Measurements from ENCODE around the gene SLC22A7. TPM values are rescaled to one million over a fixed set of nuclear protein-coding genes. Genes with fewer than 3 reads are reported as not detected.

The SLC22A7 gene
- total and polyA plus RNA-seq, 3 donors from 2014 or later = not detected

DNA sequence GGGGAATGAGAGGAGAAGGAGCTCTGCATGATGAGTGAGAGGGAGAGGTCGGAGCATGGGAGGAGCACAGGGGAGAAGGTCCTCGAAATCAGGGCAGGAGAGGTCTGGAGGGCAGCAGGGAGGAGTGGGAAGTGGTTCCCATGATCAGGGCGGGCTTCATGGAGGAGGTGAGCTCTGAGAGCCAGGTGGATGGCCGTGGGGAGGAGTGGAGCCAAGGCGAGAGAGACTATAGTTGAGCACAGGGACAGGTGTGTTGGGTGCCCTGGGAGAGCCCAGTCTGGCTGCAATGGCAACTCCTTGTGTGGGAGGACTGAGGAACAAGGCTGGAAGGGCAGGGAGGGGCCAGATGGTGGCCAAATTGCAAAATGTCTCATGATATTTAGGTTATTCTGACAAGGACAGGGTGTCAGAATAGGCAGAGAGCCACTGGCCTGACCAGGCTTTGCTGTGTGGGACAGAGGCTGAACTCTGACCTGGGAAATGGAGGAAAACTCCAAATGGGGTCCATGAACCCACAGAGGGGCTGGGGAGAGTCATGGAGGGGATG lies 33.4 kb upstream of the SLC22A7 start:
- Histone ChIP-seq H3K27ac (no peak overlapping the region), H3K9me3 (no peaks in the 10 kb centered on the region), H3K4me1 (peaks cover 22% of the 10 kb centered on the region), H3K27me3 (no peaks in the 10 kb centered on the region), H3K4me3 (no peak overlapping the region), H3K36me3 (ENCODE audit: low read depth, missing control alignments) (no peaks in the 10 kb centered on the region)
- intact Hi-C loops (cut with DNase I; ENCODE audit: low total_unique reads) = no loop called here
- 87 to 92% methylated on average over 5 of the region's 5 CpGs for WGBS, 2 donors
- DNase-seq = no peak
- TF ChIP-seq POLR2A (IDR thresholded peaks at IDR 0.05) = no peak
- TF ChIP-seq, protein P1, sequence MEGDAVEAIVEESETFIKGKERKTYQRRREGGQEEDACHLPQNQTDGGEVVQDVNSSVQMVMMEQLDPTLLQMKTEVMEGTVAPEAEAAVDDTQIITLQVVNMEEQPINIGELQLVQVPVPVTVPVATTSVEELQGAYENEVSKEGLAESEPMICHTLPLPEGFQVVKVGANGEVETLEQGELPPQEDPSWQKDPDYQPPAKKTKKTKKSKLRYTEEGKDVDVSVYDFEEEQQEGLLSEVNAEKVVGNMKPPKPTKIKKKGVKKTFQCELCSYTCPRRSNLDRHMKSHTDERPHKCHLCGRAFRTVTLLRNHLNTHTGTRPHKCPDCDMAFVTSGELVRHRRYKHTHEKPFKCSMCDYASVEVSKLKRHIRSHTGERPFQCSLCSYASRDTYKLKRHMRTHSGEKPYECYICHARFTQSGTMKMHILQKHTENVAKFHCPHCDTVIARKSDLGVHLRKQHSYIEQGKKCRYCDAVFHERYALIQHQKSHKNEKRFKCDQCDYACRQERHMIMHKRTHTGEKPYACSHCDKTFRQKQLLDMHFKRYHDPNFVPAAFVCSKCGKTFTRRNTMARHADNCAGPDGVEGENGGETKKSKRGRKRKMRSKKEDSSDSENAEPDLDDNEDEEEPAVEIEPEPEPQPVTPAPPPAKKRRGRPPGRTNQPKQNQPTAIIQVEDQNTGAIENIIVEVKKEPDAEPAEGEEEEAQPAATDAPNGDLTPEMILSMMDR (IDR thresholded peaks at IDR 0.05) = no peak

DNA sequence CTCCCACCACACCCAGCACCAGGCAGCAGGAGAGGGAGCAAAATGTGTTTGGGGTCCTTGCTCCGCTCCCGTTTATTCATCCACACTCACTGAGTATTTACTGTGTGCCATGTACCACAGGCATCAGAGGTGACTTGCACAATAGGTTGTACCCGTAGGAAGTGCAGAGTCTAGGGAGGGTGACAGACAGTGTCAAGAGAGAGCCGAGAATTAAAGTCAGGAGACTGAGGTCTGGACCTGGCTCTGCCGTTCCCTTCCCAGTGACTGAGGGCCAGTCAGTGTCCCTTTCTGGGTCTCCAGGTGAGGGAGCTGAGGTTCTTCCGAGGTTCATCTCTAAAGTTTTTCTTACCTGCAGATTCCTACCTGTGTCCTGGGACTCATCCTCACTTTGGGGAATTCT lies 32.5 kb upstream of the SLC22A7 start:
- 94 to 96% methylated on average over 6 of the region's 6 CpGs for WGBS, 2 donors
- intact Hi-C loops (cut with DNase I; ENCODE audit: low total_unique reads) = no loop called here
- Histone ChIP-seq H3K4me1 (peaks cover 22% of the 10 kb centered on the region), H3K27me3 (no peaks in the 10 kb centered on the region), H3K4me3 (no peak overlapping the region), H3K9me3 (no peaks in the 10 kb centered on the region), H3K36me3 (ENCODE audit: low read depth, missing control alignments) (no peaks in the 10 kb centered on the region), H3K27ac (no peak overlapping the region)
- no peak for DNase-seq
- TF ChIP-seq POLR2A (IDR thresholded peaks at IDR 0.05) = no peak
- TF ChIP-seq, protein P1 (IDR thresholded peaks at IDR 0.05) = no peak

DNA sequence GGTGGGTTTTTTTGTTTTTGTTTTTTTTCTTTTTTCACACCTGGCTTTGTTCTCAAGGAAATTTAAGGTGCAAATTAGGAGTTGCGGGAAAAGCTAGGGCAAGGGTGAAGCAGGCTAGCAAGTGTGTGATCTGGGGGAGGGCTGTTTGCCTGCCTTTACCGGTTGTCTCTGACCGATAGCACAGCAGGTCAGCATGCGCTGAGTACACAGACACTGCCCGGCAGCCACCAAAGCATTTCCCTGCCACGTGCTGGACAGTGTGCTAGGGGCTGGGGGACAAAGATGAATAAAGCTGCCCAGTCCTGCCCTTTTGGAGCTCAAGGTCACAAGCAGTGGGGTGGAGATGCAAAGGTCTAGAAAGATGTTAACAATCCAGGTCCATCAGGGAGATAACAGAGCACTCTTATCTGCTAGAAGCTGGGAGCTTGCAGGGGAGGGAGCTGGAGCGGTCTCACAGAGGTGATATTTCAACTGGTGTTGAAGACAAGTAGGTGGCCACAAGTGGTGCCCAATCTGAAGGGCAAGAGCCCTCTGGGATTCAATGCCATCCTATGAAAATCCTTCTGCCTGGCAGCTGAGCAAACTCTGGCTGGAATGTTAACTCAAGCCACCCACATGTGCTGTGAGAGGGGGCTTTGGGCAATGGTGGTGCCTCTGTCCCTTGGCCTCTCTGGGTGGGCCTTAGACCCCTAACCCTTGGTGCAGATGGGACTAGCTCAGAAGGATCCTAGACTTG lies 30.3 kb upstream of the SLC22A7 start:
- H3K4me3 ChIP-seq = no peak overlapping the region
- H3K36me3 ChIP-seq (ENCODE audit: low read depth, missing control alignments) = no peaks in the 10 kb centered on the region
- DNase-seq = peak; percentile 72
- WGBS, 2 donors = 42 to 71% methylated on average over 7 of the region's 7 CpGs
- intact Hi-C loops (cut with DNase I; ENCODE audit: low total_unique reads) = no loop called here
- H3K9me3 ChIP-seq = no peaks in the 10 kb centered on the region
- H3K27ac ChIP-seq = peak overlapping the region in 1 of 2 donors; percentile 8
- H3K4me1 ChIP-seq = peaks cover 22% of the 10 kb centered on the region
- TF ChIP-seq POLR2A (IDR thresholded peaks at IDR 0.05) = no peak
- H3K27me3 ChIP-seq = no peaks in the 10 kb centered on the region

DNA sequence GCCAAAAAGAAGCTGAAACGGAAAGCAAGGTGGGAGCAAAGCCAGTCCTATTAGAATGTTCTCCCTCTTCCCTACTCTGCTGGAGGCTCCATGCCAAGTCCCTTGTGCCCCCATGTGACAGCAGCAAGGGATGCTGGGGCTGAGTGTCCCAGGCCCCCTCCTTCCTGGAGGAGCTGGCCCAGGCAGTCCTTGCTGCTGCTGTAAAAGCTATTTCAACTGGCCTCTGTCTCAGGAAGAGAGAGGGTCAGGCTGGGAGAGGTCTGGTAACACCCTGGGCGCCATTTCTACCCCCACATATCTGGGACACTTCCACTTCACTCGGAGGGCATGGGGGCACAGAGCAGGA lies 29.7 kb upstream of the SLC22A7 start:
- H3K4me1 ChIP-seq = peaks cover 22% of the 10 kb centered on the region
- H3K9me3 ChIP-seq = no peaks in the 10 kb centered on the region
- DNase-seq = peak; percentile 75
- no peaks in the 10 kb centered on the region for H3K27me3 ChIP-seq
- WGBS, 2 donors = 49 to 67% methylated on average over 3 of the region's 3 CpGs
- no peaks in the 10 kb centered on the region for H3K36me3 ChIP-seq (ENCODE audit: low read depth, missing control alignments)
- no peak overlapping the region for H3K4me3 ChIP-seq
- intact Hi-C loops (cut with DNase I; ENCODE audit: low total_unique reads) = no loop called here
- H3K27ac ChIP-seq = no peak overlapping the region
- TF ChIP-seq POLR2A (IDR thresholded peaks at IDR 0.05) = no peak
- TF ChIP-seq, protein P1 (IDR thresholded peaks at IDR 0.05) = no peak

DNA sequence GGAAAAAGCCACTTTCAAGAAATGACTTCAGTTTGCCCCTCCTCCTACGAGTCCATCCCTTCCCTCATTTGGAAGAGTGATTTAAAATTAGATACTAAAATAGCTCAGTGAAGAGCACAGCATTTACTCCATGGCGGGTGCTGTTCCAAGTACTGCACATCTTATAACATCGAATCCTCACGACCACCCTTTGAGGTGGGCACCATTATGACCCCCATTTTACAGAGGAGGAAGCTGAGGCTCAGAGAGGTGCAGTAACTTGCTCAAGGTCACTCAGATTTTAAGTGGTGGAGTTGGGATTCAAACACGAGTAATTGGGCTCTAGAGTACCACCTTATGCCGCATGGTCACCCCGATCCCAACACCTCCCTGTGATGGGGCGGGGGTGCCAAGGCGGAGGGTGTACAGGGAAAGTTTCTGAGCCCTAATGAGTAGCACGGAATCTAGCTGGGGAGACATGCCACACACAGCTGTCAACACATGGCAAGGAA lies 29.2 kb upstream of the SLC22A7 start:
- no peak for DNase-seq
- 60 to 75% methylated on average over 8 to 10 of the region's 10 CpGs for WGBS, 2 donors
- H3K4me1 ChIP-seq = peaks cover 22% of the 10 kb centered on the region
- H3K9me3 ChIP-seq = no peaks in the 10 kb centered on the region
- no peak for TF ChIP-seq POLR2A (IDR thresholded peaks at IDR 0.05)
- TF ChIP-seq, protein P1 (IDR thresholded peaks at IDR 0.05) = no peak
- intact Hi-C loops (cut with DNase I; ENCODE audit: low total_unique reads) = no loop called here
- no peak overlapping the region for H3K27ac ChIP-seq
- no peak overlapping the region for H3K4me3 ChIP-seq
- H3K27me3 ChIP-seq = no peaks in the 10 kb centered on the region
- H3K36me3 ChIP-seq (ENCODE audit: low read depth, missing control alignments) = no peaks in the 10 kb centered on the region

Measured in testis (tissue), 3 donors.